KMS-11 (cell line): Measurements from ENCODE around the gene HTR6.
"Not testable (repeated sequence)": the region's sequence is repeated elsewhere in the genome, so short reads cannot be mapped to it uniquely, and the experiment has no call there.

ENCODE experiments used
- H2AFZ ChIP-seq: fragments of 200-600 bp; sonication (generic); 2 replicates; pipeline ENCODE4 v1.6.1; 2016; ENCODE audit warnings: antibody characterized with exemption, mixed run types, low read depth
- H3K27ac ChIP-seq: fragments of 200-600 bp; sonication (generic); 2 replicates; pipeline ENCODE4 v1.6.1; 2016; ENCODE audit warnings: mild to moderate bottlenecking, mixed run types
- H3K27me3 ChIP-seq: fragments of 200-600 bp; sonication (generic); 2 replicates; pipeline ENCODE4 v1.6.1; 2017; ENCODE audit warnings: mild to moderate bottlenecking, low read depth, mixed run types, moderate library complexity; ENCODE audit not compliant: insufficient read depth
- H3K36me3 ChIP-seq: fragments of 200-600 bp; sonication (generic); 2 replicates; pipeline ENCODE4 v1.6.1; 2017; ENCODE audit warnings: mild to moderate bottlenecking, mixed run types; ENCODE audit not compliant: insufficient read depth
- H3K4me1 ChIP-seq: fragments of 200-600 bp; sonication (generic); 2 replicates; pipeline ENCODE4 v1.6.1; 2016; ENCODE audit warnings: mild to moderate bottlenecking, low read depth, mixed run types; ENCODE audit not compliant: poor library complexity, severe bottlenecking
- H3K4me2 ChIP-seq: fragments of 200-600 bp; sonication (generic); 2 replicates; pipeline ENCODE4 v1.7.0; 2016; ENCODE audit warnings: mild to moderate bottlenecking, mixed run types
- H3K4me3 ChIP-seq: fragments of 200-600 bp; sonication (generic); IDR thresholded peaks from 2 replicates; pipeline ENCODE4 v1.6.1; 2017; ENCODE audit warnings: low read depth, low read length, mixed read lengths; ENCODE audit not compliant: insufficient read depth
- H3K79me2 ChIP-seq: fragments of 200-600 bp; sonication (generic); 2 replicates; pipeline ENCODE4 v1.6.1; 2016; ENCODE audit warnings: low read depth, mixed run types; ENCODE audit not compliant: insufficient read depth
- H3K9ac ChIP-seq: fragments of 200-600 bp; sonication (generic); 2 replicates; pipeline ENCODE4 v1.6.1; 2016; ENCODE audit warnings: mild to moderate bottlenecking, mixed run types
- H4K20me1 ChIP-seq: fragments of 200-600 bp; sonication (generic); 2 replicates; pipeline ENCODE4 v1.6.1; 2016; ENCODE audit warnings: mild to moderate bottlenecking, mixed run types; ENCODE audit not compliant: insufficient read depth
- TF ChIP-seq, protein P1 (sequence below): fragments of 200-600 bp; sonication (generic); conservative IDR thresholded peaks from 2 replicates; pipeline ENCODE4 v1.6.1; 2017; ENCODE audit warnings: low read depth, mild to moderate bottlenecking, antibody characterized with exemption, low read length, moderate library complexity, mixed read lengths

Gene HTR6

DNA sequence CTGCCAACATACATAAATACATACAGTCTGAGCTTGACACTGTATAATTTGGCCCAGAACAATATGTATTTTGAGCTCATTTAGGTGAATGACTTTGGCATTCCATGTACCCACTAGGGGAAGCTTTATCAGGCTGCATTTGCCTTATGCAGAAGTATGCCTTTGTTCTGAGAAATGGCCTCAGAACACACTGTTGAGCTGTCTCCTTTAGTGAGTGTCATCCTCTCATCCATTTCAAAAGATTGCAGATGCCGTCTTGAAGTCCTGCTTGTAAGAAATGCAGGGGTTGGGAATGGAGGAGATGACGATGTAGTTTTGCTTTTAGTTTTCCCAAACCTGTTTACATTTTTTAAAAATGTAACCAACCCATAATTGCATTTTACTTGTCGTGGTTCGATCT, 35.3 kb upstream of the HTR6 start:
- H3K79me2 ChIP-seq: no peaks in the 10 kb centered on the region
- no peaks in the 10 kb centered on the region; the same call in 1 of the 2 replicates for H3K36me3 ChIP-seq
- no peaks in the 10 kb centered on the region for H3K4me1 ChIP-seq
- H3K4me3 ChIP-seq: no peak overlapping the region
- H3K27me3 ChIP-seq: no peaks in the 10 kb centered on the region
- no peak overlapping the region for H2AFZ ChIP-seq
- TF ChIP-seq, protein P1, sequence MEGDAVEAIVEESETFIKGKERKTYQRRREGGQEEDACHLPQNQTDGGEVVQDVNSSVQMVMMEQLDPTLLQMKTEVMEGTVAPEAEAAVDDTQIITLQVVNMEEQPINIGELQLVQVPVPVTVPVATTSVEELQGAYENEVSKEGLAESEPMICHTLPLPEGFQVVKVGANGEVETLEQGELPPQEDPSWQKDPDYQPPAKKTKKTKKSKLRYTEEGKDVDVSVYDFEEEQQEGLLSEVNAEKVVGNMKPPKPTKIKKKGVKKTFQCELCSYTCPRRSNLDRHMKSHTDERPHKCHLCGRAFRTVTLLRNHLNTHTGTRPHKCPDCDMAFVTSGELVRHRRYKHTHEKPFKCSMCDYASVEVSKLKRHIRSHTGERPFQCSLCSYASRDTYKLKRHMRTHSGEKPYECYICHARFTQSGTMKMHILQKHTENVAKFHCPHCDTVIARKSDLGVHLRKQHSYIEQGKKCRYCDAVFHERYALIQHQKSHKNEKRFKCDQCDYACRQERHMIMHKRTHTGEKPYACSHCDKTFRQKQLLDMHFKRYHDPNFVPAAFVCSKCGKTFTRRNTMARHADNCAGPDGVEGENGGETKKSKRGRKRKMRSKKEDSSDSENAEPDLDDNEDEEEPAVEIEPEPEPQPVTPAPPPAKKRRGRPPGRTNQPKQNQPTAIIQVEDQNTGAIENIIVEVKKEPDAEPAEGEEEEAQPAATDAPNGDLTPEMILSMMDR: no peak
- no peaks in the 10 kb centered on the region for H4K20me1 ChIP-seq
- no peak overlapping the region for H3K4me2 ChIP-seq
- H3K27ac ChIP-seq: no peak overlapping the region
- no peak overlapping the region for H3K9ac ChIP-seq

DNA sequence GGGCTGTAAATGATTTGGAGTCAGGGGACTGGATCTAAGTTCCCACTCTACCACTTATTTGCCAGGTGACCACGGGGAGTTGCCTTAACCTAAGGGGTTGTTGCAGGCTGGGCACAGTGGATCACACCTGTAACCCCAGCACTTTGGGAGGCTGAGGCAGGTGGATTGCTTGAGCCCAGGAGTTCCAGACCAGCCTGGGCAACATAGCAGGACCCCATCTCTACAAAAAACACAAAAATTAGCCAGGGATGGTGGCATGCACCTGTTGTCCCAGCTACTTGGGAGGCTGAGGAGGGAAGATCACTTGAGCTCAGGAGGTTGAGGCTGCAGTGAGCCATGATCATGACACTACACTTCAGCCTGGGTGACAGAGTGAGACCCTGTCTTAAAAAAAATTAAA, 34.5 kb upstream of the HTR6 start:
- not testable (repeated sequence) for H3K79me2 ChIP-seq, H4K20me1 ChIP-seq, H3K9ac ChIP-seq, H3K4me3 ChIP-seq, H3K36me3 ChIP-seq, H3K27me3 ChIP-seq, H3K4me1 ChIP-seq, H3K27ac ChIP-seq, H3K4me2 ChIP-seq, H2AFZ ChIP-seq

DNA sequence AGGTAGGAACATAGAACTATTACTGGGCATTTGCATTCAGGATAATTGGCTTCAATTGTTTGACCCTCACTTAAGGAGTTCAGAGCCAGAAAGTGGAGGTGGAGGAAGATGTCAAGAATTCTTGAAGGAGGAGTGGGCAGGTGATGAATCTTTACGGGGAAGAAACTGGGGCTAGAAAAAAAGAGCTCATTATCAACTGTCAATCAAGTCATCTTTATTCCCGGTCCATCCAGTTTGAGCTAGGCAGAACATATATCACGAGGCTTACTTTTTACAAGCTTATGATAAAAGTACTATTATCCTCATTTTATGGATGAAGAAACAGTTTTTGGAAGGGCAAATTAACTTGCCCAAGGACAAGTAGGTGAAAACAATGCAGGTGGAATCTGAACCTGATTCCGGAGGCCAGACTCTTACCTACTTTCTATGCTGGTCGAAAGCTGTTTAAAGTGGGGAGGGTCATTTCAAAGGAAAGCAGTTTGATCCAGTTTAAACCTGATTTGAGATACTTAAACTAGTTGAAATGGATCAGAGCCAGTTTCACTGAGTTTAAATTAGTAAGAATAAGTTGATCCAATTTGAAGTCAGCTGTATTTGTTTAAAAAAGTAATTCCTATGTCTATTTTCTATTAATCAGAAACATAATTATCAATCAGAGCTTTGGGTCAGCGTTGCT, 33.8 kb upstream of the HTR6 start:
- Histone ChIP-seq H3K4me3 (no peak overlapping the region), H3K9ac (no peak overlapping the region), H3K4me2 (no peak overlapping the region), H3K4me1 (no peaks in the 10 kb centered on the region), H4K20me1 (no peaks in the 10 kb centered on the region), H2AFZ (no peak overlapping the region), H3K27ac (no peak overlapping the region), H3K27me3 (no peaks in the 10 kb centered on the region), H3K36me3 (no peaks in the 10 kb centered on the region; the same call in 1 of the 2 replicates), H3K79me2 (no peaks in the 10 kb centered on the region)
- TF ChIP-seq, protein P1: no peak

DNA sequence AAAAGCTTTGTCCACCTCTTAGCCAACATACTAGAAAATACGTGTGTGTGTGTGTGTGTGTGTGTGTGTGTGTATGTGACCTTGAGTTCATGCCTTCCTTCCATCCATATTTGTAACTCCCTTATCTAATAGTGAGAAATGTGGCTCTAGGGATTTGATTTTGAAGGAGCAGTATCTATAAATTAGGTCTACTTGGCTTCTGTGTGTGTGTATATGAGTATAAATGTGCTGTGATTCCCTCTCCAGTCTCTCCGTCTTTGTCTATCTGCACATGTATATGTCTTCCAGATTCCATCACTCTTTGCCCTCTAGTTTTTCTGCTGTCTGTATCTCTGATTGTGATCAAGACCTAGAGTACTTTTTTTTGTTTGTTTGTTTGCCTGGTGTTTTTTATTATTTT, 32.5 kb upstream of the HTR6 start:
- Histone ChIP-seq H4K20me1 (no peaks in the 10 kb centered on the region), H2AFZ (no peak overlapping the region), H3K27ac (no peak overlapping the region), H3K4me3 (no peak overlapping the region), H3K79me2 (no peaks in the 10 kb centered on the region), H3K4me1 (no peaks in the 10 kb centered on the region), H3K9ac (no peak overlapping the region), H3K27me3 (no peaks in the 10 kb centered on the region), H3K4me2 (no peak overlapping the region), H3K36me3 (no peaks in the 10 kb centered on the region; the same call in 1 of the 2 replicates)
- TF ChIP-seq, protein P1: no peak

DNA sequence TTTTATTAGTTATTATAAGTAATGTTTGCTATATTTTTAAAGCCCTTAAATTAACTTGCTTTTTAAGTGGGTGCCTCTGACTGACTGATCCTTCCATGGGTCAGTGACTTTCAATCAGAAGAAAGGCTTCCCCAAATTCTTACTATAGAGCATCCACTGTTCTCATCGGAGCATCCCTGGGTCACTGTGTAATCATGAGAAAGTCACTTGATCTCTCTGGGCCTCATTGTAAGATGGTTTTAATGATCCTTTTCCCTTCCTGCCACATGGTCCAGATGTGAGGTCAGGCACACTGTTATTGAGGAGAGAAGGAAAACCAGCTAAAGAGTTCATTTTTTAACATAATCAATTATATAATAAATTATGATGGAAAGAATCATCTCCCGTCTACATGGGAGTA, 31.6 kb upstream of the HTR6 start:
- Histone ChIP-seq H3K36me3 (no peaks in the 10 kb centered on the region), H3K9ac (no peak overlapping the region), H3K27me3 (no peaks in the 10 kb centered on the region), H4K20me1 (no peaks in the 10 kb centered on the region), H3K79me2 (no peaks in the 10 kb centered on the region), H3K4me2 (no peak overlapping the region), H2AFZ (no peak overlapping the region), H3K4me3 (no peak overlapping the region), H3K4me1 (no peaks in the 10 kb centered on the region), H3K27ac (no peak overlapping the region)
- TF ChIP-seq, protein P1: no peak

DNA sequence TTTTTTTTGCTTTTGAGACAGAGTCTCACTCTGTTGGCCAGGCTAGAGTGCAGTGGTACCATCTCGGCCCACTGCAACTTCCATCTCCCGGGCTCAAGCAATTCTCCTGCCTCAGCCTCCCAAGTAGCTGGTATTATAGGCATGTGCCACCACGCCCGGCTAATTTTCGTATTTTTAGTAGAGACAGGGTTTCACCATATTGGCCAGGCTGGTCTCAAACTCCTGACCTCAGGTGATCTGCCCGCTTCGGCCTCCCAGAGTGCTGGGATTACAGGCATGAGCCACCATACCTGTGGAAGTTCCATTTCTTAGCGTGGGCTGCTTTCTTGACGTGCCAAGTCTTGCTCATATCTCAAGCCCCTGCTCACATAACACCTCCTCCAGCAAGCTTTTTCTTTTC, 29.6 kb upstream of the HTR6 start:
- not testable (repeated sequence) for H3K36me3 ChIP-seq, H3K4me2 ChIP-seq, H3K79me2 ChIP-seq, H4K20me1 ChIP-seq, H3K4me3 ChIP-seq, H3K27me3 ChIP-seq, H3K9ac ChIP-seq, H3K4me1 ChIP-seq, H2AFZ ChIP-seq, H3K27ac ChIP-seq
